Skin of body (tissue), 2 donors: ENCODE measurements around the gene C4orf54. TPM values are rescaled to one million over a fixed set of nuclear protein-coding genes. Genes with fewer than 3 reads are reported as not detected.

Experiments
- DNase-seq: peaks from one replicate; lab custom pipeline; 2025; lab: John Stamatoyannopoulos, UW
- total RNA-seq: library from RNA; depleted of rRNA; stranded (reverse); fragments of >200 nt; gene quantifications from one replicate; pipeline ENCODE4 v1.2.3, GENCODE V29; 2014

C4orf54 gene
- total RNA-seq, result 15.6 TPM

- DNase-seq, result no peak
These were observed at the start of gene C4orf54 for GRCh38 chr4:99657798-99658197. Gene C4orf54 (minus strand): TSS chr4:99657828. CDS start chr4:99654648, 3,180 bp downstream.

- no peak for DNase-seq
These were observed 48.3 kb upstream of the C4orf54 start for GRCh38 chr4:99705891-99706290.

GRCh38 chr4:99696801-99697200 is 39.2 kb upstream of the C4orf54 start:
- no peak for DNase-seq

- DNase-seq, result no peak
These were observed 35.5 kb upstream of the C4orf54 start for GRCh38 chr4:99693140-99693539.

GRCh38 chr4:99690990-99691389 is 33.4 kb upstream of the C4orf54 start:
- no peak for DNase-seq

DNA sequence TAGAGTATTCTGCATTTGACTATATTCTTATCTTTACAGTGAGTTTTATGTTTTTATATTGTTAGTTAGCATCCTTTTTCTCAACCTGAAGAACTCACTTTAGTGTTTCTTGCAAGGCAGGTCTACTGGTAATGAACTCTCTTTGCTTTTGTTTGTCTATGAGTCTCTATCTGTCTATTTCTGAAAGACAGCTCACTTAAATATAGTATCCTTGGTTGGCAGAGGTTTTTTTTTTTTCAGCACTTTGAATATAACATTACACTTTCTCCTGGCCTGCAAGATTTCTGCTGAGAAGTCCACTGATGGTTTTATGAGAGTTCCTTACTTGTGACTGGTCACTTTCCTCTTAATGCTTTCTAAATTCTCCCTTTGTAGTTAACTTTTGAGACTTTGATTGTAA is 32.8 kb upstream of the C4orf54 start:
- no peak for DNase-seq

- peak; percentile 13 for DNase-seq
These were observed 29.5 kb upstream of the C4orf54 start for GRCh38 chr4:99687120-99687519.

DNA sequence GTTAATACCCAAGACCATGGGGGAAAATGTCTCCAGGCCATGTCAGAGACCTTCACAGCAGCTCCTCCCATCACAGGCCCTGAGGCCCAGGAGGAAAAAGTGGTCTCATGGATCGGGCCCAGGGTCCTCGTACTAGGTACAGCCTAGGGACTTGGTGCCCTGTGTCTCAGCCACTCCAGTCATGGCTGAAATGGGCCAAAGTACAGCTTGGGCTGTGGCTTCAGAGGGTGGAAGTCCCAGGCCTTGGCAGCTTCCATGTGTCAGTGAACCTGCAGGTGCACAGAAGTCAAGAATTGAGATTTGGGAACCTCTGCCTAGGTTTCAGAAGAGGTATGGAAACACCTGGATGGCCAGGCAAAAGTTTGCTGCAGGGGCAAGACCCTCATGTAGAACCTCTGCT is 27.6 kb upstream of the C4orf54 start:
- no peak for DNase-seq

DNA sequence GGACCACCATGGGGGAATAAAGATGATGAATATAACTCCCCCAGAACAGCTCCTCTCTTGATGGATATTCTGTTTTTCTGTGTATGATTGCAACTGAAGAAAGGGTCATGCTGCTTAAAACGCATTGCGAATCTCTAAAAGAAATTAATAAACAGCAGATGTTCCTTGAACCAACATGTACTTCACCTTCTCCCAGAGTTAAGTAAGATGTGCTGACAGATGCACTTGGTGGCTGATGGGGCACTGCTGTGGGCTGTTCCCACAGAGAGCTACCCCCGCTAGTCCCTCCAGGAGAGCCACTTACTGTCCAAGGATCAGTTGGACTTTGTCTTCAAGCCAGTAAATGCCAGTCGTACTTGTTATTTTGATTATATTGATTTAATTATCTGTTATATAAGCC is 26.3 kb upstream of the C4orf54 start:
- no peak for DNase-seq

- no peak for DNase-seq
These were observed 22.3 kb upstream of the C4orf54 start for GRCh38 chr4:99679976-99680375.

- DNase-seq, result no peak
These were observed 21.6 kb upstream of the C4orf54 start for GRCh38 chr4:99679204-99679603.

GRCh38 chr4:99677161-99677560 is 19.5 kb upstream of the C4orf54 start:
- no peak for DNase-seq

DNA sequence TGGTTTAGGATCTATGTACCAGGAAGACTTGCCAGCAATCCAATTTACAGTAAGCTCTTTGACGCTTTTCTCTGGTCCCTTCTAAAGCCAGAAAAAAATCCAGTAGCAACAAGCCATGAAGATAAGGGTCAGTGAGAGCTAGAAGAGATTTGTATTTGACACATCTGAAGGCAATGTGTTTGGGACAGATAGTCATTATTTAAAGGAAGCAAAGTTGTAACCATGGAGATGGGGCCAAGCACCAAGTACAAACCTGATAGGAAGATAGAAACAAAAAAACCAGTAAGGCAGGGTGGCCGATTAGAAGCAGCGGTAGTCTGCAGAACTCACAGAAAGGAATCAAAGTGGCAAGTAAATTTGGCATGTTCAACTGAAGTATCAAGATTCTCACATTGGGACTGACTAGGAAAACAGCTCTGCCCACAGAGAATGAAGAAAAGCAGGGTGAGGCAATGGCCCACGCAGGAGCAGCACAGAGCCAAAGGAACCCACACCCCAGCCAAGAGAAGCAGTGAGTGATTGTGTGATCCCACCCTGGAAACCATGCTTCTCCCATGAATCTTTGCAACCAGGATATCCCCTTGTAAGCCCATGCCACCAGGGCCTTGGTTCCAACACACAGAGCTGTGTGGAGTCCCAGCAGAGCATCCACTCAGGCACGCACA is 12.9 kb upstream of the C4orf54 start:
- DNase-seq, result no peak

DNA sequence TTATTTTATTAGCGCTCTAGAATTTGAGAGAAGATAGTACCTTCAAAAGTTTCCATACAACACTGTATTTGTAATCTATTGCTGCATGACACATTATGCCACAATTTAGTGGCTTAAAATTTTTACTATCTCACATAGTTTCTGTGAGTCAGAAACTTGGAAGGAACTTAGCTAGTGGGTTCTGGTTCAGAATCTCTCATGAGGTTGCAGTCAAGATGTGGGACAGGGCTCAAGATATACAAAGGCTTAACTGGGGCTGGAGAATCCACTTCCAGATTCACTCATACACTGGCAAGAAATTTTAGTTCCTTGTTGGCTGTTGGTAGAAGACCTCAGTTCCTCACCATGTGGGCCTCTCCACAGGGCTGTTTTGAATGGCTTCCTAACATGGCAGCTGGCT is 11.5 kb upstream of the C4orf54 start:
- DNase-seq, result no peak

DNA sequence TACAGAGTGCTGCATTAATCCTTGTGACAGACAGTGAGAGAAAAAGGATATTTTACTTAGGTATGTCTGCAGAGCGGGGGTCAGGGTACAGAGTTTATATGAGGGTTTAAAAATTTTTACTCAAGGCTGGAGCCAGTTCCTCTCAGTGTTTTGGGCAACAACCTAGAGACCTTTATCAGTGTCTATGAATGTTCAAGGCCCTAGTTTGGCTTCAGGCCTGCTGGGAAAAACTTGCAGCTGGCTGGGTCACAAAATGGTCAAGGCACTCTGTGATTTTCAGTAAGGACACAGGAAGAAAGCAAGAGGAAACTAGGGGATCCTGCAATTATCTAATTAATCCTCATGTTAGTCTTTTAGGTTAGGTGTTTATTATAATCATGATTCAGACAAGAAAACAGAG is 10.8 kb upstream of the C4orf54 start:
- no peak for DNase-seq

DNA sequence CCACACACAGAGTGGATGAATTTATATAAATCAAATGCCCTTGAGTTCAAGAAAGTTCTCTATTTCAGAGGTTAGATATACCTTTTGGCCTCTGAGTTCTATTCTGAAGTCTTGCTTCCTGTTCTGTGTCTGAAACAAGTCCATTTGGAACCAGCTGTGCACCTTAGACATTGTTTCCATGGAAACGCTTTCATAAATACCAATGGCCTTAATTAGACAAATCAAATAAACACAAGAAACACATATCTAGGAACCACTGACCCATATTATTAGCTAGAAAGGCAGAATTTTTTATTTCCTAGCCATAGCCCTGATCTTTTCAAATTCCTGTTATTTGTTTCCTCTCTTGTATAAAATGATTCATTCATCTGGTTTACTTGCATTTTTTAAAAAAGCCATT is 8.4 kb upstream of the C4orf54 start:
- no peak for DNase-seq

- no peak for DNase-seq
These were observed 7.1 kb upstream of the C4orf54 start for GRCh38 chr4:99664716-99665115.

DNA sequence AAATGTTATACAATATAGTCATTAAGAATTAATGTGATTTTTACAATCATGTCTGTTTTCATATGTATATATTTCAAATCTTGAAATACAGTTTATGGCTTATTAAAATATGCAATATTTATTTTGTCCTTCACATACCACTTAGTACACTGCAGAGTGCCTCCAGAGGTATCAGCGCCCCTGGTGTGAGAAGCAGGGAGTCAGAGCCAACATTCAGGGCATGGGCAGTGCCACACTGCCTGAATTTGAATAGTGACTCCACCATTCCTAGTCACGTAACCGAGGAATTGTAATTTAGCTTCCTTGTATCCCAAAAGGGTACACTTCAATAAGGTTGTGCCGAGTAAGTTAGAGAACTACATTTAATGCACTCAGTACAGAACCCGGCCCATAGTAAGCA is 4.3 kb upstream of the C4orf54 start:
- DNase-seq, result no peak

GRCh38 chr4:99658666-99659065 is 1.0 kb upstream of the C4orf54 start:
- no peak for DNase-seq

DNA sequence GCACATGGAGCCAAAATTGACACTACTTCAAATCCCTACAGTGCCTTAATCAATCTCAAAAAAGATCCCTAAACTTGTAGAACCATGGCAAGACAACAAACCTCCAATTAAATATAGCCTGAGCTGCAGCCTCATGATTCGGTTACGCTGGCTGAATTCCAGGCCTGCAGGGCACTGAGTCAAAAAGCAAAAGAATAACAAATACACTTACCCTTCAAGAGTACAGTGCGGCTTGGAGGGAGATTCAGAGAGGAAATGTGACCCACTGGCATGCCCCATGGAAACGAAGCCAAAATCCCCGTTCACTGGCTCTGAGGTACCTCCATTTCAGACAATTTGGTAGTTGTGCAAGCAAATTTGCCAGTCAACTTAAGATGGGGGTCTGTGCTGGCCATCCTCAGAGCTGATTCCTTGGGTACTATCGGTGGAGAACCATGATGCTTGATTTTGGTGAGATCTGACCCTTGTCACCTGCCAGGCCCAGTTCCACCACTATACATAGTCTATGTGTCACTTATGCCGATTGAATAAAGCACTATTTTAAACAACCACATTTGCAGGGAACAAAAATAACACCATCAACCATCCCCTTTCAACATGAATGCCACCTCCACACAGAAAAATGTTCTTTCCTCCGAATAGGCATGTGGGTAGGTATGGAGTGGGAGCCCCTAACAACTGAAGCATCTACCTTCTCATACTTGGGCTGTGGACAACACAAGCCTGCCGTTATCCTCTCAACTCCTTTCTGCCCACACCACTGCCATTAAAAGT is 2.1 kb downstream of the C4orf54 start:
- DNase-seq, result no peak

DNA sequence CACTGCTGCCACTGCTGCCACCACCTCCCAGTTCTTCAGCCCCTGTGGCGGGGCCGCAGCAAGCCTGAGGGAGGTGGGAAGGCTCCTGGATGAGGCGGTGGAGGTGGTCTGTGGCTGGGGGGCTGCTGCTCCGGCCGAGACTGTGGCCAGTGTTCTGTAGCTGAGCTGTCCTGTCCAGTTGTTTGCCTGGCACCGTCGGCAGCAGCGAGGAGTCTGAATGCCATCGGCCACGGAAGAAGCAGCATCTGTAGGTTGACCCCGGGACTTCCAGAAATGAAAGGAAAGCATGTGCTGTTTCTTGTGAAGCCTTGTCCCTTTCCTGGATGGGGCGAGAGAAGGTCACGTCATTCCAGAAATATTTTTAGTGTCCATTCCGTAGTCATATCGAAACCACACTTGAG is 3.3 kb downstream of the C4orf54 start:
- no peak for DNase-seq

DNA sequence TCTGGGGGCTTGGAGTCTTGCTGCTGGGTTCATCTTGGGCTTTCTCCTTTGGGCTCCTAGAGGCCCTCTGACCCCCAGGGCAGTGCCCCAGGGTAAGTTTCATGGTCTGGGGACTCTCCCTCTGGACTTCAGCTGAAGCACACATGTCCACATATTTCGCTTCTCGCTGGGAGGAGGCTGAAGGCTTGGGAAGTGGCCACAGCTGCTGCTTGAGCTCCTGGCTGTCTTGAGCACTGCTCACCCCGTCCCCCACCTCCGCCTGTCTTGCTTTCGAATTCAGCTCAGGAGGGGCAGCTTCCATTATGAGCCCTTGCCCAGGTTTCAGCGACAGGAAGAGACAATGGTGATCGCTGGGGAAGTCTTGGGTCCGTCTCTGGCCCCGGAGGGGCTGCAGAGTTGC is 3.7 kb downstream of the C4orf54 start:
- no peak for DNase-seq
